Measurements from ENCODE around the gene SPON1. TPM values are rescaled to one million over a fixed set of nuclear protein-coding genes. Genes with fewer than 3 reads are reported as not detected.

The SPON1 gene
- total and polyA plus RNA-seq, 2 donors: 1.6 to 3.6 TPM

DNA sequence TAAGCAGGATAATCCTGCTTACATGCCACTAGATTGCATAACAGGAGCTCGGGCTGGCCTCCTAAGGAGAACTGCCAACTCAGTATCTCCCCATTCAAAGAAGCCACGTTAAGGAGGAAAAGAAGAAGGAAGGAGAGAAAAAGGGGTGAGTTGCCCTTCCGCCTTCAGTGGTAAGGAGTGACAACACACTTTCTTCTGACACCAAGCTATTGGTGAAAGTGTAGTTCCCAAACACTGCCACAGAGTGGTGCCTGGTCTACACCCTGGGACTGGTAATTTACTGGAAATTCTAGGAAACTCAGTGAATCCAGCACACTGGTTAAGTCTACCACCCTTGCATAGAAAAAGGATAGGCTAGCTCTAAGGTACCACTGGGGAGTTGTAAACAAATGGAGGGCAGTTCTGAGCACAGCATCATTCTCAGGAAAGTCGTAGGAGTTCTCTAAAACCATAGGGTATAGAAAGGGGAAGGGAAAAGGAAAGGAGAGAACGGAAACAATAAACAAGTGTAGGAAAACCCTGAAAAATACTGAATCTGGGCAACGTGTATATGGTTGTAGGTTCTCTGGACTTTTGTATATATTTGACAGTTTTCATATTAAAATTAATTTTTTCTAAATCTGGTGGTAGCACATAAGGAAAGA is 338.3 kb downstream of the SPON1 start:
- Histone ChIP-seq H3K36me3 (ENCODE audit: control insufficient read depth in 2 of 2, insufficient read depth in 2 of 2, low read length in 1 of 2) (no peaks in the 10 kb centered on the region), H3K27ac (ENCODE audit: low read depth in 1 of 2, low read length in 1 of 2) (no peak overlapping the region), H3K4me1 (ENCODE audit: control insufficient read depth in 2 of 2, insufficient read depth in 2 of 2, low read length in 2 of 2) (no peaks in the 10 kb centered on the region), H3K9me3 (ENCODE audit: control insufficient read depth in 2 of 2, insufficient read depth in 1 of 2, low read length in 1 of 2) (no peaks in the 10 kb centered on the region), H3K27me3 (ENCODE audit: control insufficient read depth in 2 of 2, insufficient read depth in 1 of 2, low read length in 1 of 2) (no peaks in the 10 kb centered on the region), H3K4me3 (ENCODE audit: low read length in 2 of 2) (no peak overlapping the region)
- DNase-seq (ENCODE audit: low read depth in 6 of 9, low spot score in 9 of 9): peak in 8 of 9 donors; percentile 21 to 66 (median 34)
- WGBS: 43% methylated on average over 6 of the region's 6 CpGs

DNA sequence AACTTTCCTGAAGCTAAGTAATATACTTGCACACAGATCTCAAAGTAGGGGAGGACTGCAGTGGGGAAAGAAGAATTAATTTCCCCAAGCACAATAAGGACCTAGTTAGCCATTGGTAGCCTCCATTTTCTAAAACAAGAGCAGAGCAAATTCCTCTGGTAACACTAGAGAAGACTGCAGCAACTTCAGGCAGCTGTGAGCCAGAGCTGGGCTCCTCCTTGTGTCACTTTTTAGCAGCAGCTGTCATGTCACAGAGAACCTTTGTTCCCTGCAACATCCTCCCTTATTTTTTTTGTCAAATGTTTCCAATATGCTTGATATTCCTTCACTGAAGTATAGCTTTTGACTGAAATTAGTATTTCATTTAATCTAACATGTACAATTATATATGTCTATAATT is 342.1 kb downstream of the SPON1 start:
- Histone ChIP-seq H3K36me3 (ENCODE audit: control insufficient read depth in 2 of 2, insufficient read depth in 2 of 2, low read length in 1 of 2) (no peaks in the 10 kb centered on the region), H3K4me3 (ENCODE audit: low read length in 2 of 2) (no peak overlapping the region), H3K27me3 (ENCODE audit: control insufficient read depth in 2 of 2, insufficient read depth in 1 of 2, low read length in 1 of 2) (no peaks in the 10 kb centered on the region), H3K9me3 (ENCODE audit: control insufficient read depth in 2 of 2, insufficient read depth in 1 of 2, low read length in 1 of 2) (no peaks in the 10 kb centered on the region), H3K4me1 (ENCODE audit: control insufficient read depth in 2 of 2, insufficient read depth in 2 of 2, low read length in 2 of 2) (no peaks in the 10 kb centered on the region), H3K27ac (ENCODE audit: low read depth in 1 of 2, low read length in 1 of 2) (no peak overlapping the region)
- peak in 5 of 9 donors; percentile 4 to 43 (median 14) for DNase-seq (ENCODE audit: low read depth in 6 of 9, low spot score in 9 of 9)

DNA sequence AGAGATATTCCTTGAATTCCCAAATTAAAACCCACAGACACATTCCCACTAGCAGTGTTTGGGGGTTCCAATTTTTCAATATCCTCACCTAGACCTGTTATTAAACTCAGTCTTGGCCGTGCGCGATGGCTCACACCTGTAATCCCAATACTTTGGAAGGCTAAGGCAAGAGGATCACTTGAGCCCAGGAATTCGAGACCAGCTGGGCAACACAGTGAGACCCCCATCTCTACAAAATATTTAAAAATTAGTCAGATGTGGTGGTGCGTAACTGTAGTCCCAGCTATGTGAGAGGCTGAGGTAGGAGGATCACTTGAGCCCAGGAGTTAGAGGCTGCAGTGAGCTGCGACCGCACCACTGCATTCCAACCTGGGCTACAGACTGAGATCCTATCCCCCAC is 343.1 kb downstream of the SPON1 start:
- Histone ChIP-seq H3K27ac (ENCODE audit: low read depth in 1 of 2, low read length in 1 of 2) (no peak overlapping the region), H3K9me3 (ENCODE audit: control insufficient read depth in 2 of 2, insufficient read depth in 1 of 2, low read length in 1 of 2) (no peaks in the 10 kb centered on the region), H3K36me3 (ENCODE audit: control insufficient read depth in 2 of 2, insufficient read depth in 2 of 2, low read length in 1 of 2) (no peaks in the 10 kb centered on the region), H3K27me3 (ENCODE audit: control insufficient read depth in 2 of 2, insufficient read depth in 1 of 2, low read length in 1 of 2) (no peaks in the 10 kb centered on the region), H3K4me3 (ENCODE audit: low read length in 2 of 2) (no peak overlapping the region), H3K4me1 (ENCODE audit: control insufficient read depth in 2 of 2, insufficient read depth in 2 of 2, low read length in 2 of 2) (no peaks in the 10 kb centered on the region)
- WGBS: over 99% methylated on average over 7 of the region's 7 CpGs
- no peak for DNase-seq (ENCODE audit: low read depth in 6 of 9, low spot score in 9 of 9)

DNA sequence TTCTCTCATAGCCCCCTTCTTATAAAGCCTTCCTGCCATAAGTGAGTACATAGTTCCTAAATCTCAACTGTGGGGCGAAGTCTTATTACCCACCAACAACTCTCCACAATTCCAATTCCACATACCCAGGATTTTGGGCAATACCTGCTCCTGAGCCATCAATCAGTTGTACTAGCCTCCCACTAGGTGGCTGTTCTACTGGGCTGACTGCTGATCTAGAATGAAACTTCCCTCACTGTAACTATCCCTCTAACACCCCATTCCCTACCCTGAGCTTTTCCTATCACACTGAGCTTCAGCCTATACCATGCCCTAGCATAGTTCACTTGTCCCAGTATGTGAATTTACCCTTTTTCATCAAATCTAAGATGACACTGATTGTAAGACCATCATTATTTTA is 344.0 kb downstream of the SPON1 start:
- no peak for DNase-seq (ENCODE audit: low read depth in 6 of 9, low spot score in 9 of 9)
- Histone ChIP-seq H3K4me3 (ENCODE audit: low read length in 2 of 2) (no peak overlapping the region), H3K27me3 (ENCODE audit: control insufficient read depth in 2 of 2, insufficient read depth in 1 of 2, low read length in 1 of 2) (no peaks in the 10 kb centered on the region), H3K36me3 (ENCODE audit: control insufficient read depth in 2 of 2, insufficient read depth in 2 of 2, low read length in 1 of 2) (no peaks in the 10 kb centered on the region), H3K4me1 (ENCODE audit: control insufficient read depth in 2 of 2, insufficient read depth in 2 of 2, low read length in 2 of 2) (no peaks in the 10 kb centered on the region), H3K27ac (ENCODE audit: low read depth in 1 of 2, low read length in 1 of 2) (no peak overlapping the region), H3K9me3 (ENCODE audit: control insufficient read depth in 2 of 2, insufficient read depth in 1 of 2, low read length in 1 of 2) (no peaks in the 10 kb centered on the region)
- WGBS: 95% methylated on average over 1 of the region's 1 CpG

DNA sequence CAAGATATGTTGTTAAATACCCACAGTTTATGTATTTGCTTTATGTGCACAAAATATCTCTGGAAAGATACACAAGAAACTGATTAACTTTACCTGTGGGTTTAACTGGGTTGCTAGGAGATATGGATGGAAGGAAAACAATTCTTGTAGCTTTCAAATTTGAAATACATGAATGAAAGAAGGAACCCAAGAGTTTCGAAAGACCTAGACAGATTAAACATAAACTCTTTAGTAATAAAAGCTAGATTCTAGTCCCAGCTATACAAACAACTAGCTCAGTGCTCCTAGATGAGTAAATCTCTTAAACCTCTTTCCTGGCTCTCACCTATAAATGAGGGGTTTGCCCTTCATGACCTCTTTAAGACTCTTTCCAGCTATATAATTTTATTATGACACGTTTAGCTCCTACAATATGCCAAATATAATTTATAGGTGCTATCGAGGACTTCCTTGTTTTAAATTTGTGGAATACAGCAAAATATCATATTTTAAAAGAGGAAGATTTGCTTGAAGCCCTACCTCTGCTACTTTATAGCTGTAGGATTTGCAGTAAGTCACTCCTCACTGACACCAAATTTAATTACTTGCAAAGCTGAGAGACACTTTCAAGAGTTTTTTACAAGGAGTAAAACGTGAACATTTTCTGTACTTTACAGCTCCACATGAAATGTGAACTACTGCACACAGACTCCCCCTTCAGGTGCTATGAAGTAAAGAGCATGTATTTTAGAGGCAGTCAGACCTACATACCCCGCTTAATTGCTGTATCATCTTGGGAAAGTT is 345.8 kb downstream of the SPON1 start:
- peaks cover 0 to 4% of the 10 kb centered on the region in 2 donors for H3K4me1 ChIP-seq (ENCODE audit: control insufficient read depth in 2 of 2, insufficient read depth in 2 of 2, low read length in 2 of 2)
- peak in 8 of 9 donors; percentile 10 to 62 (median 24) for DNase-seq (ENCODE audit: low read depth in 6 of 9, low spot score in 9 of 9)

DNA sequence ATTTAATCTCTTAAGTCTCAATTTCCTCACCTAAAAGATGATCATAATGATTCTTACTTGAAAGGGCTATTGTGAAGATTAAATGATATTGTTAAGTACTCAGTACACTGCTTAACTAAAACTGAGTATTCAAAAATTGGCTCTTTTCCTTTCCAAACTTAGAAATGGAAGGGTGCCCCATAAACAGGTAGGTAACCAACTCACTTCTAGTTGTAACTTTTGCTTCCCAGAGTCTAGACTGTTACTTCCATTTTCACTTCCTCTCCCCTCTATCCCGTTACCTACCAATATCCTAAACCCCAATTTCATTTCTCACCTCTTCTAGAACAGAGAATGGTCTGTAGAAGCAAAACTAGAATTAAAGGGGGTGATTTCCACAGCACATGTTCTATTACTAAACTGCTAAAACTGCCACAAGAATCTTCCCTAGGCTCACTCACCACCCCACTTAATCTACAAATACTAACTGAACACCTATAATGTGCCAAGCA is 346.4 kb downstream of the SPON1 start:
- peak overlapping the region in 1 of 2 donors; percentile 37 for H3K27ac ChIP-seq (ENCODE audit: low read depth in 1 of 2, low read length in 1 of 2)
- H3K9me3 ChIP-seq (ENCODE audit: control insufficient read depth in 2 of 2, insufficient read depth in 1 of 2, low read length in 1 of 2): no peaks in the 10 kb centered on the region
- no peak for DNase-seq (ENCODE audit: low read depth in 6 of 9, low spot score in 9 of 9)
- H3K36me3 ChIP-seq (ENCODE audit: control insufficient read depth in 2 of 2, insufficient read depth in 2 of 2, low read length in 1 of 2): no peaks in the 10 kb centered on the region
- 93% methylated on average over 1 of the region's 1 CpG for WGBS
- H3K4me3 ChIP-seq (ENCODE audit: low read length in 2 of 2): no peak overlapping the region
- peaks cover 0 to 6% of the 10 kb centered on the region in 2 donors for H3K4me1 ChIP-seq (ENCODE audit: control insufficient read depth in 2 of 2, insufficient read depth in 2 of 2, low read length in 2 of 2)
- no peaks in the 10 kb centered on the region for H3K27me3 ChIP-seq (ENCODE audit: control insufficient read depth in 2 of 2, insufficient read depth in 1 of 2, low read length in 1 of 2)

More for the DNA sequence above, 345.8 kb downstream of the SPON1 start:
- no peaks in the 10 kb centered on the region for H3K36me3 ChIP-seq (ENCODE audit: control insufficient read depth in 2 of 2, insufficient read depth in 2 of 2, low read length in 1 of 2)
- H3K9me3 ChIP-seq (ENCODE audit: control insufficient read depth in 2 of 2, insufficient read depth in 1 of 2, low read length in 1 of 2): no peaks in the 10 kb centered on the region
- H3K4me3 ChIP-seq (ENCODE audit: low read length in 2 of 2): no peak overlapping the region
- no peaks in the 10 kb centered on the region for H3K27me3 ChIP-seq (ENCODE audit: control insufficient read depth in 2 of 2, insufficient read depth in 1 of 2, low read length in 1 of 2)
- H3K27ac ChIP-seq (ENCODE audit: low read depth in 1 of 2, low read length in 1 of 2): no peak overlapping the region
- WGBS: 39% methylated on average over 5 of the region's 5 CpGs

DNA sequence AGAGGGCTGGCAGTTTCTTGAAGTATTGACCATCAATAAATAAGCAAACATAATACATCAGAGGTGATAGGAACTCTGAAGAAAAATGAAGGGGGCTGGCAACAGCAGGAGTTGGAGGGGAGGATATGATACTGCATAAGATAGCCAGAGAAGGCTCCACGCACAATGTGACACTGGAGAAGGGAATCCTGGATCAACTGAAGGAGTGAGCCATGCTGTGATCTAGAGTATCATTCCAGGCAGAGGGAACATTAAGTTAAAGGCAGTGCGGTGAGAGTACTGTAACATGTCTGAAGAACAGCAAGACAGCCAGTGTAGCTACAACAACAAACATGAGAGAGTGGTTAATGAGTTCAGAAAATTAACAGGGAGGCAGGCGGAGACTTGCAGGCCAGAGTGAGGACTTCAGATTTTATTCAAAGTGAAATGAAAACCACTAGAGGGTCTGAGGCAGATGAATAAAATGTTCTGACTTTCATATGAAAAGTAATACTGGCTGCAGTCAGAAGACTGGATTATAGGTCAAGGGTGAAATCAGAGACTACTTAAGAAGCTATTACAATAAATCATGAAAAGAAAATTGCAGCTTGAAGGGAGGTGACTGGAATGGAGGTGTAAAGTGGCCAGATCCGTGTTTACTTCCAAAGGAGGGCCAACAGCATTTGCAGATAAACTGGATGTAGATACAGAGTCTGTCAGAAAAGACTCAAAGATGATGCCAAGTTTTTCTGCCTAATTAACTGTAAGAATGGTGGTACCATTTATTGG is 347.1 kb downstream of the SPON1 start:
- 97% methylated on average over 4 of the region's 4 CpGs for WGBS
- Histone ChIP-seq H3K27ac (ENCODE audit: low read depth in 1 of 2, low read length in 1 of 2) (no peak overlapping the region), H3K9me3 (ENCODE audit: control insufficient read depth in 2 of 2, insufficient read depth in 1 of 2, low read length in 1 of 2) (no peaks in the 10 kb centered on the region), H3K4me3 (ENCODE audit: low read length in 2 of 2) (no peak overlapping the region), H3K4me1 (ENCODE audit: control insufficient read depth in 2 of 2, insufficient read depth in 2 of 2, low read length in 2 of 2) (peaks cover 0 to 6% of the 10 kb centered on the region in 2 donors), H3K27me3 (ENCODE audit: control insufficient read depth in 2 of 2, insufficient read depth in 1 of 2, low read length in 1 of 2) (no peaks in the 10 kb centered on the region), H3K36me3 (ENCODE audit: control insufficient read depth in 2 of 2, insufficient read depth in 2 of 2, low read length in 1 of 2) (no peaks in the 10 kb centered on the region)
- no peak for DNase-seq (ENCODE audit: low read depth in 6 of 9, low spot score in 9 of 9)

DNA sequence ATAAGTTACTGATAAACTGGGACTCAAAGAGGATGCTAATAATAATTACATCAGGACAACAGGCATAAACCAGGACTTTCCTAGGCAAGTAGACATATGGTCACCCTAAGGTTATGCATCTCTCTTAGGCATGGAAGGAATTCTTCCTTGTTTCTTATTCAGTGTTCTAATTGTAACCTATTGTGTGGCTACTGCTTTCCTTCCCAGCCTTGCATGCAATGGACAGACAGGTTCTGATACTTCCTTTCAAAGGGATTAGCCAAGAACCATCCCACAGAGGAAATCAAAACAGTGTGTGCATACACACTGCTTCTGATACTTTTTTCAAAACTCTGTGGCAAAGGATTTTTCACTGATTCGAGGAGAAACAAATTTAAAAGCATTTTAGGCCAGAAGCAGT is 348.2 kb downstream of the SPON1 start:
- WGBS: 90% methylated on average over 1 of the region's 1 CpG
- no peaks in the 10 kb centered on the region for H3K9me3 ChIP-seq (ENCODE audit: control insufficient read depth in 2 of 2, insufficient read depth in 1 of 2, low read length in 1 of 2)
- H3K27me3 ChIP-seq (ENCODE audit: control insufficient read depth in 2 of 2, insufficient read depth in 1 of 2, low read length in 1 of 2): no peaks in the 10 kb centered on the region
- H3K4me1 ChIP-seq (ENCODE audit: control insufficient read depth in 2 of 2, insufficient read depth in 2 of 2, low read length in 2 of 2): peaks cover 0 to 6% of the 10 kb centered on the region in 2 donors
- no peak overlapping the region for H3K4me3 ChIP-seq (ENCODE audit: low read length in 2 of 2)
- no peaks in the 10 kb centered on the region for H3K36me3 ChIP-seq (ENCODE audit: control insufficient read depth in 2 of 2, insufficient read depth in 2 of 2, low read length in 1 of 2)
- no peak overlapping the region for H3K27ac ChIP-seq (ENCODE audit: low read depth in 1 of 2, low read length in 1 of 2)
- no peak for DNase-seq (ENCODE audit: low read depth in 6 of 9, low spot score in 9 of 9)

All from thymus (tissue), 11 donors.